Thyroid gland (tissue), 4 donors: ENCODE data around the gene RBM25.

Experiments used
- POLR2A ChIP-seq, 2 donors: fragments of 450-650 bp; IDR thresholded peaks; one replicate each; pipeline ENCODE4 v1.6.1; 2017; ENCODE audit warnings: antibody characterized with exemption in 2 of 2, mild to moderate bottlenecking in 2 of 2, moderate library complexity in 1 of 2
- TF ChIP-seq, protein P1 (sequence below), 6 experiments: fragments of 200-600 bp in 3 of 6; fragments of 450-650 bp in 3 of 6; sonication (generic) in 3 of 6; IDR thresholded peaks; one replicate each; pipeline ENCODE4 v1.5.1; 2016 to 2019; ENCODE audit warnings: antibody characterized with exemption in 6 of 6, mild to moderate bottlenecking in 2 of 6, inconsistent platforms in 1 of 6, moderate library complexity in 1 of 6

DNA sequence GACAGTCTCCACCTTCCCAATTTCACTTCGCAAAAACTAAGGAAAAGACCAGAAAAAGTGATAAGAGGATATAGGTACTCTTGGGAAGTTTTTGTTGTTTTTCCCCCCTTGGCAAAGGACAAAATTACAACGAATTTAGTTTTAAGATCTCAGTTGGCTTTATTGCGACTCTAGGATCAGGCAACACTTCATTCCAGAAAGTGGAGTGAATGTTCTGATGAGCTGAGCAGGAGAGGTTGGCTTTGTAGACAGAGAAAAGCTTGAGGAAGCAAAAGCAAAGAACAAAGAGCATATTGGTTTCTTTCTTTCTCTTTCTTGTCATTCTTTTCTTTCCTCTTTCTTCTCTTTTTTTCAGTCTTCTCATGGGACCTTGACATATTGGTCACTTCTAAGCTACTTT lies 30.8 kb upstream of the RBM25 start:
- TF ChIP-seq, protein P1, sequence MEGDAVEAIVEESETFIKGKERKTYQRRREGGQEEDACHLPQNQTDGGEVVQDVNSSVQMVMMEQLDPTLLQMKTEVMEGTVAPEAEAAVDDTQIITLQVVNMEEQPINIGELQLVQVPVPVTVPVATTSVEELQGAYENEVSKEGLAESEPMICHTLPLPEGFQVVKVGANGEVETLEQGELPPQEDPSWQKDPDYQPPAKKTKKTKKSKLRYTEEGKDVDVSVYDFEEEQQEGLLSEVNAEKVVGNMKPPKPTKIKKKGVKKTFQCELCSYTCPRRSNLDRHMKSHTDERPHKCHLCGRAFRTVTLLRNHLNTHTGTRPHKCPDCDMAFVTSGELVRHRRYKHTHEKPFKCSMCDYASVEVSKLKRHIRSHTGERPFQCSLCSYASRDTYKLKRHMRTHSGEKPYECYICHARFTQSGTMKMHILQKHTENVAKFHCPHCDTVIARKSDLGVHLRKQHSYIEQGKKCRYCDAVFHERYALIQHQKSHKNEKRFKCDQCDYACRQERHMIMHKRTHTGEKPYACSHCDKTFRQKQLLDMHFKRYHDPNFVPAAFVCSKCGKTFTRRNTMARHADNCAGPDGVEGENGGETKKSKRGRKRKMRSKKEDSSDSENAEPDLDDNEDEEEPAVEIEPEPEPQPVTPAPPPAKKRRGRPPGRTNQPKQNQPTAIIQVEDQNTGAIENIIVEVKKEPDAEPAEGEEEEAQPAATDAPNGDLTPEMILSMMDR (IDR thresholded peaks at IDR 0.05): no peak
- TF ChIP-seq POLR2A (IDR thresholded peaks at IDR 0.05): no peak
